Liver (tissue), 9 donors: ENCODE results near the gene PAX7. TPM values are rescaled to one million over a fixed set of nuclear protein-coding genes. Genes with fewer than 3 reads are reported as not detected.

ENCODE experiments used
- DNase-seq: peaks from one replicate; pipeline ENCODE4 v3.0.0-alpha.2; 2017; ENCODE audit warnings: low spot score
- H3K27ac ChIP-seq, 2 donors: one replicate each; pipeline ENCODE4 v1.7.0; 2013; ENCODE audit warnings: inconsistent platforms in 2 of 2, low read length in 2 of 2, control low read depth in 1 of 2, low read depth in 1 of 2, mild to moderate bottlenecking in 1 of 2
- H3K27me3 ChIP-seq, 4 donors: one replicate each; pipeline versions ENCODE4 v1.6.1 to v1.7.0; 2013; ENCODE audit warnings: low read length in 3 of 4, inconsistent platforms in 1 of 4, mild to moderate bottlenecking in 1 of 4, moderate library complexity in 1 of 4; ENCODE audit not compliant: control insufficient read depth in 4 of 4, insufficient read depth in 4 of 4
- H3K36me3 ChIP-seq, 4 donors: one replicate each; pipeline versions ENCODE4 v1.6.1 to v1.7.0; 2013; ENCODE audit warnings: low read length in 3 of 4, mild to moderate bottlenecking in 3 of 4, low read depth in 1 of 4, moderate library complexity in 1 of 4; ENCODE audit not compliant: control insufficient read depth in 4 of 4, insufficient read depth in 3 of 4
- H3K4me1 ChIP-seq, 4 donors: one replicate each; pipeline versions ENCODE4 v1.6.1 to v1.7.0; 2013; ENCODE audit warnings: low read length in 3 of 4, mild to moderate bottlenecking in 3 of 4, moderate library complexity in 1 of 4; ENCODE audit not compliant: control insufficient read depth in 4 of 4, insufficient read depth in 4 of 4
- H3K4me3 ChIP-seq, 3 donors: one replicate each; pipeline versions ENCODE4 v1.6.1 to v1.7.0; 2013; ENCODE audit warnings: low read length in 3 of 3, control low read depth in 1 of 3, low read depth in 1 of 3, mild to moderate bottlenecking in 1 of 3
- H3K9ac ChIP-seq, 2 donors: one replicate each; pipeline ENCODE4 v1.7.0; 2013; ENCODE audit warnings: low read length in 2 of 2, mild to moderate bottlenecking in 2 of 2, moderate library complexity in 2 of 2, control low read depth in 1 of 2, low read depth in 1 of 2
- H3K9me3 ChIP-seq, 4 donors: one replicate each; pipeline versions ENCODE4 v1.6.1 to v1.7.0; 2013; ENCODE audit warnings: low read length in 3 of 4; ENCODE audit not compliant: control insufficient read depth in 4 of 4
- ATF3 ChIP-seq: IDR thresholded peaks from 2 replicates; pipeline ENCODE4 v1.6.1; 2016; ENCODE audit warnings: antibody characterized with exemption
- EGR1 ChIP-seq, 2 donors: IDR thresholded peaks; 2 replicates each; pipeline ENCODE4 v1.6.1; 2016 to 2018; ENCODE audit warnings: antibody characterized with exemption in 2 of 2, low read depth in 2 of 2
- FOXA1 ChIP-seq: IDR thresholded peaks from 2 replicates; pipeline ENCODE4 v1.6.1; 2016; ENCODE audit warnings: antibody characterized with exemption
- FOXA2 ChIP-seq: IDR thresholded peaks from 2 replicates; pipeline ENCODE4 v1.6.1; 2016; ENCODE audit warnings: antibody characterized with exemption
- GABPA ChIP-seq, 2 donors: IDR thresholded peaks in 1 of 2; conservative IDR thresholded peaks in 1 of 2; 2 replicates each; pipeline ENCODE4 v1.6.1; 2016; ENCODE audit warnings: antibody characterized with exemption in 2 of 2, mild to moderate bottlenecking in 1 of 2, moderate library complexity in 1 of 2
- HNF4A ChIP-seq, 2 donors: conservative IDR thresholded peaks; 2 replicates each; pipeline ENCODE4 v1.6.1; 2016; ENCODE audit warnings: antibody characterized with exemption in 2 of 2, mild to moderate bottlenecking in 2 of 2
- HNF4G ChIP-seq: IDR thresholded peaks from 2 replicates; pipeline ENCODE4 v1.6.1; 2016; ENCODE audit warnings: antibody characterized with exemption
- JUND ChIP-seq, 2 donors: IDR thresholded peaks; 2 replicates each; pipeline ENCODE4 v1.6.1; 2016; ENCODE audit warnings: antibody characterized with exemption in 2 of 2
- MAX ChIP-seq: IDR thresholded peaks from 2 replicates; pipeline ENCODE4 v1.6.1; 2016; ENCODE audit warnings: antibody characterized with exemption
- NR2F2 ChIP-seq: IDR thresholded peaks from 2 replicates; pipeline ENCODE4 v1.6.1; 2016; ENCODE audit warnings: antibody characterized with exemption
- RAD21 ChIP-seq, 2 donors: IDR thresholded peaks; 2 replicates each; pipeline ENCODE4 v1.6.1; 2016; ENCODE audit warnings: antibody characterized with exemption in 2 of 2, mild to moderate bottlenecking in 2 of 2
- RXRA ChIP-seq, 2 donors: IDR thresholded peaks; 2 replicates each; pipeline ENCODE4 v1.6.1; 2017 to 2018; ENCODE audit warnings: antibody characterized with exemption in 2 of 2, mild to moderate bottlenecking in 1 of 2
- SP1 ChIP-seq: IDR thresholded peaks from 2 replicates; pipeline ENCODE4 v1.6.1; 2018; ENCODE audit warnings: antibody characterized with exemption, mild to moderate bottlenecking
- TAF1 ChIP-seq: conservative IDR thresholded peaks from 2 replicates; pipeline ENCODE4 v1.6.1; 2016; ENCODE audit warnings: antibody characterized with exemption, mild to moderate bottlenecking
- YY1 ChIP-seq: IDR thresholded peaks from 2 replicates; pipeline ENCODE4 v1.6.1; 2016; ENCODE audit warnings: antibody characterized with exemption, mild to moderate bottlenecking
- WGBS: extraction: QIAGEN DNeasy Blood & Tissue Kit; methylation state at CpG from one replicate; pipeline ENCODE4 v1.1.7; 2013; 5-methylcytosine and 5-hydroxymethylcytosine counted together
- polyA plus RNA-seq, 2 donors: library from polyadenylated mRNA; stranded (reverse) in 1 of 2; unstranded in 1 of 2; fragments of 200-250 nt in 1 of 2; fragments of >200 nt in 1 of 2; fragmentation: Nextera tagmentation in 1 of 2; extraction: Ambion mirVana in 1 of 2; gene quantifications; one replicate each; pipeline versions ENCODE4 v1.2.1 to v1.2.3, GENCODE V29; 2013 to 2015
- total RNA-seq, 2 donors: library from RNA; depleted of rRNA; stranded (reverse); fragments of >200 nt; gene quantifications; one replicate each; pipeline ENCODE4 v1.2.3, GENCODE V29; 2014
- TF ChIP-seq, protein P1 (sequence below): IDR thresholded peaks from 2 replicates; pipeline ENCODE4 v1.6.1; 2016; ENCODE audit warnings: antibody characterized with exemption, mild to moderate bottlenecking
- TF ChIP-seq, protein P2 (sequence below): IDR thresholded peaks from 2 replicates; pipeline ENCODE4 v1.6.1; 2016; ENCODE audit warnings: antibody characterized with exemption
- TF ChIP-seq, protein P3 (sequence below): fragments of 150-350 bp; IDR thresholded peaks from 2 replicates; pipeline ENCODE4 v1.5.1; 2017; ENCODE audit warnings: improper control_type of control experiment, low read depth, low read length; ENCODE audit not compliant: missing input control
- donor health status: healthy.
- donor health status: healthy.
- donor health status: healthy.
- donor health status: healthy.
- donor health status: healthy.

PAX7 gene
- total and polyA plus RNA-seq, 4 donors = not detected

- 56% methylated on average over 10 of the region's 10 CpGs for whole genome bisulfite sequencing
- TF ChIP-seq NR2F2 = no peak
- TF ChIP-seq, protein P1, sequence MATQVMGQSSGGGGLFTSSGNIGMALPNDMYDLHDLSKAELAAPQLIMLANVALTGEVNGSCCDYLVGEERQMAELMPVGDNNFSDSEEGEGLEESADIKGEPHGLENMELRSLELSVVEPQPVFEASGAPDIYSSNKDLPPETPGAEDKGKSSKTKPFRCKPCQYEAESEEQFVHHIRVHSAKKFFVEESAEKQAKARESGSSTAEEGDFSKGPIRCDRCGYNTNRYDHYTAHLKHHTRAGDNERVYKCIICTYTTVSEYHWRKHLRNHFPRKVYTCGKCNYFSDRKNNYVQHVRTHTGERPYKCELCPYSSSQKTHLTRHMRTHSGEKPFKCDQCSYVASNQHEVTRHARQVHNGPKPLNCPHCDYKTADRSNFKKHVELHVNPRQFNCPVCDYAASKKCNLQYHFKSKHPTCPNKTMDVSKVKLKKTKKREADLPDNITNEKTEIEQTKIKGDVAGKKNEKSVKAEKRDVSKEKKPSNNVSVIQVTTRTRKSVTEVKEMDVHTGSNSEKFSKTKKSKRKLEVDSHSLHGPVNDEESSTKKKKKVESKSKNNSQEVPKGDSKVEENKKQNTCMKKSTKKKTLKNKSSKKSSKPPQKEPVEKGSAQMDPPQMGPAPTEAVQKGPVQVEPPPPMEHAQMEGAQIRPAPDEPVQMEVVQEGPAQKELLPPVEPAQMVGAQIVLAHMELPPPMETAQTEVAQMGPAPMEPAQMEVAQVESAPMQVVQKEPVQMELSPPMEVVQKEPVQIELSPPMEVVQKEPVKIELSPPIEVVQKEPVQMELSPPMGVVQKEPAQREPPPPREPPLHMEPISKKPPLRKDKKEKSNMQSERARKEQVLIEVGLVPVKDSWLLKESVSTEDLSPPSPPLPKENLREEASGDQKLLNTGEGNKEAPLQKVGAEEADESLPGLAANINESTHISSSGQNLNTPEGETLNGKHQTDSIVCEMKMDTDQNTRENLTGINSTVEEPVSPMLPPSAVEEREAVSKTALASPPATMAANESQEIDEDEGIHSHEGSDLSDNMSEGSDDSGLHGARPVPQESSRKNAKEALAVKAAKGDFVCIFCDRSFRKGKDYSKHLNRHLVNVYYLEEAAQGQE = no peak
- no peak for TF ChIP-seq JUND (IDR thresholded peaks at IDR 0.05)
- TF ChIP-seq, protein P2, sequence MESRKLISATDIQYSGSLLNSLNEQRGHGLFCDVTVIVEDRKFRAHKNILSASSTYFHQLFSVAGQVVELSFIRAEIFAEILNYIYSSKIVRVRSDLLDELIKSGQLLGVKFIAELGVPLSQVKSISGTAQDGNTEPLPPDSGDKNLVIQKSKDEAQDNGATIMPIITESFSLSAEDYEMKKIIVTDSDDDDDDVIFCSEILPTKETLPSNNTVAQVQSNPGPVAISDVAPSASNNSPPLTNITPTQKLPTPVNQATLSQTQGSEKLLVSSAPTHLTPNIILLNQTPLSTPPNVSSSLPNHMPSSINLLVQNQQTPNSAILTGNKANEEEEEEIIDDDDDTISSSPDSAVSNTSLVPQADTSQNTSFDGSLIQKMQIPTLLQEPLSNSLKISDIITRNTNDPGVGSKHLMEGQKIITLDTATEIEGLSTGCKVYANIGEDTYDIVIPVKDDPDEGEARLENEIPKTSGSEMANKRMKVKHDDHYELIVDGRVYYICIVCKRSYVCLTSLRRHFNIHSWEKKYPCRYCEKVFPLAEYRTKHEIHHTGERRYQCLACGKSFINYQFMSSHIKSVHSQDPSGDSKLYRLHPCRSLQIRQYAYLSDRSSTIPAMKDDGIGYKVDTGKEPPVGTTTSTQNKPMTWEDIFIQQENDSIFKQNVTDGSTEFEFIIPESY = no peak
- no peak for TF ChIP-seq FOXA1
- no peak for TF ChIP-seq GABPA (IDR thresholded peaks at IDR 0.05 in 1 of 2, conservative IDR thresholded peaks at IDR 0.05 in 1 of 2)
- no peak for TF ChIP-seq YY1
- TF ChIP-seq ATF3 = no peak
- TF ChIP-seq, protein P3, sequence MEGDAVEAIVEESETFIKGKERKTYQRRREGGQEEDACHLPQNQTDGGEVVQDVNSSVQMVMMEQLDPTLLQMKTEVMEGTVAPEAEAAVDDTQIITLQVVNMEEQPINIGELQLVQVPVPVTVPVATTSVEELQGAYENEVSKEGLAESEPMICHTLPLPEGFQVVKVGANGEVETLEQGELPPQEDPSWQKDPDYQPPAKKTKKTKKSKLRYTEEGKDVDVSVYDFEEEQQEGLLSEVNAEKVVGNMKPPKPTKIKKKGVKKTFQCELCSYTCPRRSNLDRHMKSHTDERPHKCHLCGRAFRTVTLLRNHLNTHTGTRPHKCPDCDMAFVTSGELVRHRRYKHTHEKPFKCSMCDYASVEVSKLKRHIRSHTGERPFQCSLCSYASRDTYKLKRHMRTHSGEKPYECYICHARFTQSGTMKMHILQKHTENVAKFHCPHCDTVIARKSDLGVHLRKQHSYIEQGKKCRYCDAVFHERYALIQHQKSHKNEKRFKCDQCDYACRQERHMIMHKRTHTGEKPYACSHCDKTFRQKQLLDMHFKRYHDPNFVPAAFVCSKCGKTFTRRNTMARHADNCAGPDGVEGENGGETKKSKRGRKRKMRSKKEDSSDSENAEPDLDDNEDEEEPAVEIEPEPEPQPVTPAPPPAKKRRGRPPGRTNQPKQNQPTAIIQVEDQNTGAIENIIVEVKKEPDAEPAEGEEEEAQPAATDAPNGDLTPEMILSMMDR = no peak
- no peak for TF ChIP-seq RXRA (IDR thresholded peaks at IDR 0.05)
- TF ChIP-seq FOXA2 = no peak
- no peak for TF ChIP-seq TAF1
- TF ChIP-seq MAX = no peak
- no peak for TF ChIP-seq RAD21 (IDR thresholded peaks at IDR 0.05)
- TF ChIP-seq SP1 = no peak
- TF ChIP-seq HNF4G = no peak
- no peak for TF ChIP-seq EGR1 (IDR thresholded peaks at IDR 0.05; ENCODE audit: low read depth in 2 of 2)
- TF ChIP-seq HNF4A (conservative IDR thresholded peaks at IDR 0.05) = no peak
- Histone ChIP-seq H3K36me3 (no peaks in the 10 kb centered on the region), H3K4me3 (no peak overlapping the region), H3K4me1 (no peaks in the 10 kb centered on the region), H3K9me3 (peaks cover 0 to 6% (median 1%) of the 10 kb centered on the region in 4 donors), H3K27me3 (no peaks in the 10 kb centered on the region), H3K9ac (no peak overlapping the region), H3K27ac (no peak overlapping the region)
- no peak for DNase-seq
Measured at GRCh38 chr1:18794051-18794450, 163.4 kb downstream of the PAX7 start.

DNA sequence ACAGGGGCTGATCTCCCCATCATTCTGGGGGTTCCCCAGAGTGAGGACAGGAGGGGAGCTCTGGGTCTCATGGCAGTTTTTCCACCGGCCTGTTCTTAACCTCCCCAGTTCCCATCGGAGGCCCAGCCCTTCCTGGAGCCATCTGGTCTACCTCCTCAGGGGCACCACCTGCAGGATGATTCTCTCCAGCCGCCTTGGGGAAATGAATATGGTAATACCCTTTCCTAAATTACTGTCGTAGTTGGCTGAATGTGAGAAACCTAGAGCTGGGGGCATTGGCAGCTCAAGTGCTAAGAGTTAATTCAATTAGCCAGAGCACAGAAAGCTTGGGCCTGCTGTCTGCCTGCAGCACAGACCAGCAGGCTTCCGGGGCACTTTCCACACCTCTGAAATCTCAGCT, 163.9 kb downstream of the PAX7 start:
- Histone ChIP-seq H3K27me3 (no peaks in the 10 kb centered on the region), H3K36me3 (no peaks in the 10 kb centered on the region), H3K4me1 (no peaks in the 10 kb centered on the region), H3K4me3 (no peak overlapping the region), H3K9ac (no peak overlapping the region), H3K27ac (no peak overlapping the region), H3K9me3 (peaks cover 0 to 6% (median 1%) of the 10 kb centered on the region in 4 donors)
- 54% methylated on average over 5 of the region's 5 CpGs for WGBS
- no peak for DNase-seq
- TF ChIP-seq TAF1 = no peak
- TF ChIP-seq HNF4A (conservative IDR thresholded peaks at IDR 0.05) = no peak
- no peak for TF ChIP-seq JUND (IDR thresholded peaks at IDR 0.05)
- no peak for TF ChIP-seq GABPA (IDR thresholded peaks at IDR 0.05 in 1 of 2, conservative IDR thresholded peaks at IDR 0.05 in 1 of 2)
- TF ChIP-seq NR2F2 = no peak
- TF ChIP-seq EGR1 (IDR thresholded peaks at IDR 0.05; ENCODE audit: low read depth in 2 of 2) = no peak
- TF ChIP-seq, protein P1 = no peak
- TF ChIP-seq RAD21 (IDR thresholded peaks at IDR 0.05) = no peak
- TF ChIP-seq, protein P2 = no peak
